Cardiac muscle cell (in vitro differentiated cells and primary cell): ENCODE measurements around the gene ELFN2. TPM values are rescaled to one million over a fixed set of nuclear protein-coding genes. Genes with fewer than 3 reads are reported as not detected.

Experiments used
- DNase-seq, 2 donors: peaks; one replicate each; pipeline versions ENCODE4 v3.0.0 to v3.0.0-alpha.2; 2010 to 2017; ENCODE audit warnings: low read depth in 1 of 2, low spot score in 1 of 2
- H3K27ac ChIP-seq: fragments of 200-600 bp; sonication (generic); 2 replicates; pipeline ENCODE4 v1.5.1; 2016
- H3K27me3 ChIP-seq: fragments of 200-600 bp; sonication (generic); 2 replicates; pipeline ENCODE4 v1.6.0; 2016; ENCODE audit warnings: control low read depth
- H3K36me3 ChIP-seq: fragments of 200-600 bp; sonication (generic); 2 replicates; pipeline ENCODE4 v1.5.1; 2016; ENCODE audit warnings: control low read depth
- H3K4me1 ChIP-seq: fragments of 200-600 bp; sonication (generic); 2 replicates; pipeline ENCODE4 v1.8.1; 2017; ENCODE audit warnings: low read depth, mild to moderate bottlenecking, mixed run types
- H3K4me3 ChIP-seq: fragments of 200-600 bp; sonication (generic); 2 replicates; pipeline ENCODE4 v1.5.1; 2016; ENCODE audit warnings: mild to moderate bottlenecking
- H3K9me3 ChIP-seq: fragments of 200-600 bp; sonication (generic); 2 replicates; pipeline ENCODE4 v1.5.1; 2017; ENCODE audit warnings: low read depth, mild to moderate bottlenecking, control low read depth
- polyA plus RNA-seq: library from polyadenylated mRNA; unstranded; fragments of >200 nt; fragmentation: Nextera tagmentation; extraction: Ambion mirVana; gene quantifications from 2 replicates; pipeline ENCODE4 v1.2.1, GENCODE V29; 2016
- total RNA-seq: library from RNA; depleted of rRNA; stranded (reverse); fragments of >200 nt; gene quantifications from 2 replicates; pipeline ENCODE4 v1.2.3, GENCODE V29; 2016
- TF ChIP-seq, protein P1 (sequence below): IDR thresholded peaks from 2 replicates; pipeline ENCODE4 v1.5.1; 2012; ENCODE audit warnings: low read depth, mild to moderate bottlenecking, low read length

The ELFN2 gene
- total and polyA plus RNA-seq, 2 experiments from 2014 or later: 0.09 TPM; not detected in 1

DNA sequence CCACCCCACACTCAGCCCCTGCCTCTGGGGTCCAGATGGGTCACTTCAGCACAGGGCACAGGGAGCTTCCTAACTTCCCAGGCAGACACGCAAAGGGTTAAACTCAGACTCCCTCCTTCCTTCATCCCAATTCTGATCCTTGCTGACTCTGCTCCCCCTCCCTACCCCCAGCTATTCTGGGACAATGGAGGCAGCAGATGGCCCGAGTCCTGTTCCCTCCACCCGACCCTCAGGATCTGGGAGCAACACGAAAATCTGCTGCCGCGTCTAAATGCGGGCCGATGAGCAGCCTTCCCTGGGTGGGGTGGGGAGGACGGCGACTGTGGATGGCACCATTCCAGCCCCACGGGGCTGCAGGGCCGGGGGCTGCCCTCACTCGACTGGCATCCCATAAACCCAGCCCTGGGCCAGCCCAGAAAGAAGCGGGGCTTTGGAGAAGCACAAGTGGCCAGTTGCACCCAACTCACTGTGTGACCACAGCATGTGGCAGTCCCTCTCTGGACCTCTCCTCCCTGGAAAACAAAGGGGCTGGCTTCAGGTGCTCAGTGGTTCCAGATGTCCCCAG lies 40.2 kb upstream of the ELFN2 start:
- no peak overlapping the region for H3K4me3 ChIP-seq
- H3K27me3 ChIP-seq: peaks cover 10% of the 10 kb centered on the region
- no peaks in the 10 kb centered on the region for H3K36me3 ChIP-seq
- H3K4me1 ChIP-seq: no peaks in the 10 kb centered on the region
- H3K27ac ChIP-seq: no peak overlapping the region
- H3K9me3 ChIP-seq: no peaks in the 10 kb centered on the region
- TF ChIP-seq, protein P1, sequence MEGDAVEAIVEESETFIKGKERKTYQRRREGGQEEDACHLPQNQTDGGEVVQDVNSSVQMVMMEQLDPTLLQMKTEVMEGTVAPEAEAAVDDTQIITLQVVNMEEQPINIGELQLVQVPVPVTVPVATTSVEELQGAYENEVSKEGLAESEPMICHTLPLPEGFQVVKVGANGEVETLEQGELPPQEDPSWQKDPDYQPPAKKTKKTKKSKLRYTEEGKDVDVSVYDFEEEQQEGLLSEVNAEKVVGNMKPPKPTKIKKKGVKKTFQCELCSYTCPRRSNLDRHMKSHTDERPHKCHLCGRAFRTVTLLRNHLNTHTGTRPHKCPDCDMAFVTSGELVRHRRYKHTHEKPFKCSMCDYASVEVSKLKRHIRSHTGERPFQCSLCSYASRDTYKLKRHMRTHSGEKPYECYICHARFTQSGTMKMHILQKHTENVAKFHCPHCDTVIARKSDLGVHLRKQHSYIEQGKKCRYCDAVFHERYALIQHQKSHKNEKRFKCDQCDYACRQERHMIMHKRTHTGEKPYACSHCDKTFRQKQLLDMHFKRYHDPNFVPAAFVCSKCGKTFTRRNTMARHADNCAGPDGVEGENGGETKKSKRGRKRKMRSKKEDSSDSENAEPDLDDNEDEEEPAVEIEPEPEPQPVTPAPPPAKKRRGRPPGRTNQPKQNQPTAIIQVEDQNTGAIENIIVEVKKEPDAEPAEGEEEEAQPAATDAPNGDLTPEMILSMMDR: no peak
- DNase-seq: no peak

DNA sequence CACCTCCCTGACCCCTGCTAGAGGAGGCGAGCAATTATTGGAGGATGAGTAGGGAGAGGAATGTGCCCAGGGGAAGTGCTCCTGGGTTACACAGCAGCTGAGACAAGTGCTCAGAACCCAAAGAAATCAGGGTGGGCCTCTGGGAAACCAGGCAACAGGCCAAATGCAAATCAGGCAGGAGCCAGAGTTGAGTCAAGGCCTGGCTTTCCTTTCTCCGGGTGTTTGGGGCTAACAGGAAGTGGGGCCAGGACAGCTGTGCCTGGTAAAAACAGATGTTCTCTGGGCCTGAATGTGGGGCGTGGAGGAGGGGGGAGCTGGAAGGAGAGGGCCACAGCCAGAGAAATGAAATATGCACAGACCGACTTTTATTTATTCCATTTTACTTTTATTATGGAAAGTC lies 36.9 kb upstream of the ELFN2 start:
- Histone ChIP-seq H3K36me3 (no peaks in the 10 kb centered on the region), H3K9me3 (no peaks in the 10 kb centered on the region), H3K27me3 (peaks cover 10% of the 10 kb centered on the region), H3K4me1 (no peaks in the 10 kb centered on the region), H3K27ac (no peak overlapping the region), H3K4me3 (no peak overlapping the region)
- TF ChIP-seq, protein P1: no peak
- peak in 1 of 2 donors; percentile 40 for DNase-seq

DNA sequence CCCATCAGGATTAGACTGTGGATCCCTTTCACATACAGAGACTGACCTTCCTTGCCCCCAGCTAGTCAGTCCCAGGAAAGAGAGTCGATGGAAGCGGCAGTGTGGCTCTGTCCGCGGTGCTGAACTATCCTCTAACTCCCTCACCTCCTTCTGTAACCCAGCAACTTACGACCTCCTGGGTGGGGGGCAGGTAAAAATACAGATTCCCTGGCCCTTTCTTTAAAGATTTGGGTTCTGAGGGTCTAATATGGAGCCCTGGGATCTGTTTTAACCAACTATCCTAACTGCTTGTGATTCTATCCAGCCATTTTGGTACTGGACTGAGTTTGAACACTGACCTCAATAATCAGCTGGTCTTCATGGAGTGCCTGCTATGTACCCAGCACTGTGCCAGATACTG lies 35.7 kb upstream of the ELFN2 start:
- Histone ChIP-seq H3K4me1 (no peaks in the 10 kb centered on the region), H3K36me3 (no peaks in the 10 kb centered on the region), H3K27ac (no peak overlapping the region), H3K4me3 (no peak overlapping the region), H3K27me3 (peaks cover 21% of the 10 kb centered on the region), H3K9me3 (no peaks in the 10 kb centered on the region)
- TF ChIP-seq, protein P1: no peak
- DNase-seq: peak; percentile 60 to 86

DNA sequence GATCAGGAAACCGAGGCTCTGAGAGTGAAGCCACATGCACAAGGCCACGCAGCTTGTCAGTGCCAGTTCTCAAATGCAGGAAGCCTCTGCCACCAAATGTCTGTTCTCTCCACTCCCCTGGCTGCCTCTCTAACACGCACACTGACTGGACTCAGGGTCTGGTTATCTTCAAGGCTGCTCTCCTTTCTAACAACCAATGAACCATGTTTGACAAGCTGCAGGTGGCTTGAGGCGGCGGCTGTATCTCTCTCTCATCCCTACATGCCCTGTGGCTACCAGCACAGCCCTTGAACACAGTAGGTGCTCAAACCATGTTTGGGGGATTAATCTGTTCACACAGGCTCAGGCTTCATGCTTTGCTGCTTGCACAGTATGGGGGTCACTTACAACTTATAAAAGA lies 35.2 kb upstream of the ELFN2 start:
- DNase-seq: no peak
- Histone ChIP-seq H3K27me3 (peaks cover 22% of the 10 kb centered on the region), H3K36me3 (no peaks in the 10 kb centered on the region), H3K27ac (no peak overlapping the region), H3K9me3 (no peaks in the 10 kb centered on the region), H3K4me3 (no peak overlapping the region), H3K4me1 (no peaks in the 10 kb centered on the region)
- TF ChIP-seq, protein P1: no peak

DNA sequence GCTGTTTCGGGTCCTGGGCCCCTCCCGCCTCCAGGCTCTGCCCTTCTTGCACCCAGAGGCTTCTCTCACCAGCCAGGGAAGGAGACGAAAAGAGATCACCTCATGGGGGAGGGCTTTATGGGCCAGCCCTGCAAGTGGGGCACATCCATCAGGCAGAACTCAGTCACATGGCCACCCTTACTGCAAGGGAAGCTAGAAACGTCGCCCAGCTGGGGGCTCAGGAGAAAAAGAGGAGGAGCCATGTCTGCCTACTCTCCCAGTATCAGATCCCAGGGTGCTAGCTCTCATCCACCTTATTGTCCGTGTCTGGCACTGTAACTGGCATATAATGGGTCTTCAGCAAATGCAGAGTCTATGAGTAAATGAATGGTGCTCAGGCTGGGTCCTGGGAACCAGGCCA lies 34.7 kb upstream of the ELFN2 start:
- H3K4me3 ChIP-seq: no peak overlapping the region
- peaks cover 22% of the 10 kb centered on the region for H3K27me3 ChIP-seq
- H3K9me3 ChIP-seq: no peaks in the 10 kb centered on the region
- H3K27ac ChIP-seq: no peak overlapping the region
- H3K36me3 ChIP-seq: no peaks in the 10 kb centered on the region
- no peak for DNase-seq
- TF ChIP-seq, protein P1: no peak
- no peaks in the 10 kb centered on the region for H3K4me1 ChIP-seq
